A673 (cell line): ENCODE measurements around the gene GSE1. TPM values are rescaled to one million over a fixed set of nuclear protein-coding genes. Genes with fewer than 3 reads are reported as not detected.
A peak's percentile ranks its signal among the peaks of the same experiment; 100 is the strongest.

Experiments
- BruUV-seq: library from RNA; stranded (reverse); fragments of 400-500 nt; replicated peaks from 2 replicates; lab custom pipeline; 2021; lab: Mats Ljungman, UMichigan
- CTCF ChIA-PET: fragments of 300-600 bp; sonication (Branson Sonifier 250); formaldehyde crosslinking; loops from one replicate; lab custom pipeline; 2022; ENCODE audit warnings: antibody characterized with exemption; lab: Charles Lee
- POLR2A ChIA-PET: fragments of 300-600 bp; sonication (Branson Sonifier 250); formaldehyde crosslinking; loops from one replicate; lab custom pipeline; 2022; ENCODE audit warnings: antibody characterized with exemption; ENCODE audit not compliant: low non-redundant PET; lab: Charles Lee
- DNase-seq: peaks from one replicate; pipeline ENCODE4 v3.0.0-alpha.2; 2015; ENCODE audit warnings: low spot score
- H3K27ac ChIP-seq: fragments of 200-600 bp; sonication (generic); 2 replicates; pipeline ENCODE4 v1.5.1; 2016; ENCODE audit warnings: mixed run types, low read depth, mild to moderate bottlenecking, mixed read lengths, antibody characterized with exemption, low read length; ENCODE audit not compliant: poor library complexity, severe bottlenecking
- H3K27me3 ChIP-seq: fragments of 200-600 bp; sonication (generic); replicated peaks from 2 replicates; pipeline ENCODE4 v1.6.1; 2017; ENCODE audit warnings: mixed run types, low read depth, mild to moderate bottlenecking, mixed read lengths, antibody characterized with exemption, low read length; ENCODE audit not compliant: insufficient read depth, poor library complexity
- H3K36me3 ChIP-seq: fragments of 200-600 bp; sonication (generic); 2 replicates; pipeline ENCODE4 v1.6.1; 2016; ENCODE audit warnings: mixed run types, mild to moderate bottlenecking, mixed read lengths, antibody characterized with exemption, low read length; ENCODE audit not compliant: insufficient read depth, poor library complexity, severe bottlenecking
- H3K4me1 ChIP-seq: fragments of 200-600 bp; sonication (generic); 2 replicates; pipeline ENCODE4 v1.6.1; 2017; ENCODE audit warnings: mixed run types, mild to moderate bottlenecking, mixed read lengths, antibody characterized with exemption, low read length; ENCODE audit not compliant: insufficient read depth, poor library complexity, severe bottlenecking
- H3K4me3 ChIP-seq: fragments of 200-600 bp; sonication (generic); 2 replicates; pipeline ENCODE4 v1.5.1; 2016; ENCODE audit warnings: low read depth, mixed run types, mild to moderate bottlenecking, mixed read lengths, low read length; ENCODE audit not compliant: poor library complexity, severe bottlenecking
- H3K9me3 ChIP-seq: fragments of 200-600 bp; sonication (generic); 2 replicates; pipeline ENCODE4 v1.6.1; 2016; ENCODE audit warnings: mixed run types, low read depth, mild to moderate bottlenecking, mixed read lengths, antibody characterized with exemption, low read length; ENCODE audit not compliant: poor library complexity, severe bottlenecking
- EZH2 ChIP-seq: fragments of 200-600 bp; sonication (generic); IDR thresholded peaks from 2 replicates; pipeline ENCODE4 v1.6.1; 2017; ENCODE audit warnings: borderline replicate concordance, low read depth, mild to moderate bottlenecking, mixed read lengths, antibody characterized with exemption, low read length; ENCODE audit not compliant: poor library complexity, severe bottlenecking
- intact Hi-C: fragments of 100-400 bp; cut with micrococcal nuclease; formaldehyde crosslinking; loops from one replicate; pipeline ENCODE4 v1.10.0; 2022; ENCODE audit not compliant: unreplicated experiment
- total RNA-seq: library from RNA; stranded (reverse); gene quantifications from 2 replicates; pipeline ENCODE4 v1.2.3, GENCODE V29; 2021
- TF ChIP-seq, protein P1 (sequence below): fragments of 300-800, 200-600 bp; sonication (generic); conservative IDR thresholded peaks from 2 replicates; pipeline ENCODE4 v1.5.1; 2017; ENCODE audit warnings: low read depth, mild to moderate bottlenecking, antibody characterized with exemption, low read length, moderate library complexity, mixed read lengths

The GSE1 gene
- total RNA-seq, 1 experiment from 2014 or later, result 64.2 TPM

DNA sequence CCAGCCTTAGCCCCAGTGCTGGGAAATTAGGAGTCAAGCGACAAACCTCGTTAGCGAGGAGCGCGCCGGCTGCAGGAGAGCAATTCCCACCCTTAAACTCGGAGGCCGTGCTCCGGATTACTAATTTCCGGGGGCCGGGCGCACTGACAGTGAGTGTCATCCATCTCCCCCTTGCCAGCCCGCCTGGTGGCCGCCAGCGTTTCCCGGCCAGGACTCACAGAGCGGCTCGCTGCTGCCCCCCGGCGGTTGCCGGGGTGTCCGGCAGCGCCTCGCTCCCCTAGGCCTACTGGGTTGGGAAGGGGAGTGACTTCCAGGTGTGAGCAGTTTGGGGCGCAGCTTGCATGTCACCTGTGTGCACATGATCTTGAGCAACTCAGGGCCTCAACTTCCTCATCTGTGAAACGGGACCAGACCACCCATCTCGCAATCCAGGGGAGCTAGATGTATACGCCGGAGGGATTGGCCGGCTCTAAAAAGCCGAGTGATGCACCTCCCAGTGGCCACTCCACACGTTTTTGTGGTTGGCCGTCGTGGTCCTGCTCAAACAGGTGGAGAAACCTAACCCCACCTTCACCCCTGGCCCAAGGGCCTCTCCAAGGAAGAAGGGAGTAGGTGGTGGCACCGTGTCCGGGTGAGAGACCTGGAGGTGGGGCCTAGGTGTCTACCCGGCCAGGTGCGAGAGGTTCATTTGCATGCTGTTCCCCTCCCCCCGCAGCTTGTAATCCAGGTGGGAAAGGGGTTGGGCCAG lies 2.5 kb upstream of the GSE1 start:
- TF ChIP-seq, protein P1, sequence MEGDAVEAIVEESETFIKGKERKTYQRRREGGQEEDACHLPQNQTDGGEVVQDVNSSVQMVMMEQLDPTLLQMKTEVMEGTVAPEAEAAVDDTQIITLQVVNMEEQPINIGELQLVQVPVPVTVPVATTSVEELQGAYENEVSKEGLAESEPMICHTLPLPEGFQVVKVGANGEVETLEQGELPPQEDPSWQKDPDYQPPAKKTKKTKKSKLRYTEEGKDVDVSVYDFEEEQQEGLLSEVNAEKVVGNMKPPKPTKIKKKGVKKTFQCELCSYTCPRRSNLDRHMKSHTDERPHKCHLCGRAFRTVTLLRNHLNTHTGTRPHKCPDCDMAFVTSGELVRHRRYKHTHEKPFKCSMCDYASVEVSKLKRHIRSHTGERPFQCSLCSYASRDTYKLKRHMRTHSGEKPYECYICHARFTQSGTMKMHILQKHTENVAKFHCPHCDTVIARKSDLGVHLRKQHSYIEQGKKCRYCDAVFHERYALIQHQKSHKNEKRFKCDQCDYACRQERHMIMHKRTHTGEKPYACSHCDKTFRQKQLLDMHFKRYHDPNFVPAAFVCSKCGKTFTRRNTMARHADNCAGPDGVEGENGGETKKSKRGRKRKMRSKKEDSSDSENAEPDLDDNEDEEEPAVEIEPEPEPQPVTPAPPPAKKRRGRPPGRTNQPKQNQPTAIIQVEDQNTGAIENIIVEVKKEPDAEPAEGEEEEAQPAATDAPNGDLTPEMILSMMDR, result peak; percentile 99
- TF ChIP-seq EZH2, result no peak
- no peaks in the 10 kb centered on the region for H3K36me3 ChIP-seq
- peak; percentile 96 for DNase-seq
- ChIA-PET POLR2A (no interaction called here), CTCF (interaction anchor here (1.0 to 2.2 kb wide), 3 partner anchors 41 to 215 kb away, joined by 3 to 9 read pairs (median 4); no protein-coding TSS in a partner anchor)
- H3K27me3 ChIP-seq, result no peaks in the 10 kb centered on the region
- no TSS peak for BruUV-seq
- no peaks in the 10 kb centered on the region for H3K9me3 ChIP-seq
- H3K4me1 ChIP-seq, result peaks cover 61% of the 10 kb centered on the region
- intact Hi-C loops, result loop anchor here (1.0 to 5.0 kb wide), 6 partner anchors 38 to 493 kb away; no protein-coding TSS in a partner anchor
- peak overlapping the region; percentile 90 for H3K27ac ChIP-seq
- H3K4me3 ChIP-seq, result peak overlapping the region; percentile 86

DNA sequence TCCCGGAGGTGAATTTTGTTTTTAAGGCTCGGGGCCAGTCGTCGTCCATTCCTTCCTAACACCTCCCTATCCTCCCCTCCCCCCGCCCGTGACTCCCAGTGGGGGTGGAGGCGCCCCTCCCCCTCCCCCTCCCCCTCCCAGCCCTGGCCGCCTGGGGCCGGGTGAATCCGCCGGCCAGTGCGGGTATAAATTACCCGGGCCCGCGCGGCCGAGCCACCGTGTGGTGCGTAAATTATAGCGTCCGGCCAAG lies 2.0 kb upstream of the GSE1 start:
- TF ChIP-seq, protein P1, result no peak
- TF ChIP-seq EZH2, result no peak
- Histone ChIP-seq H3K4me3 (peak overlapping the region; percentile 86), H3K36me3 (no peaks in the 10 kb centered on the region), H3K4me1 (peaks cover 65% of the 10 kb centered on the region), H3K27me3 (no peaks in the 10 kb centered on the region), H3K9me3 (no peaks in the 10 kb centered on the region), H3K27ac (peak overlapping the region; percentile 90)
- no peak for DNase-seq
- intact Hi-C loops, result loop anchor here (2.0 to 5.0 kb wide), 5 partner anchors 39 to 494 kb away; no protein-coding TSS in a partner anchor
- ChIA-PET POLR2A (no interaction called here), CTCF (interaction anchor here (1.0 to 2.2 kb wide), 3 partner anchors 41 to 215 kb away, joined by 3 to 9 read pairs (median 4); no protein-coding TSS in a partner anchor)
- no TSS peak for BruUV-seq

DNA sequence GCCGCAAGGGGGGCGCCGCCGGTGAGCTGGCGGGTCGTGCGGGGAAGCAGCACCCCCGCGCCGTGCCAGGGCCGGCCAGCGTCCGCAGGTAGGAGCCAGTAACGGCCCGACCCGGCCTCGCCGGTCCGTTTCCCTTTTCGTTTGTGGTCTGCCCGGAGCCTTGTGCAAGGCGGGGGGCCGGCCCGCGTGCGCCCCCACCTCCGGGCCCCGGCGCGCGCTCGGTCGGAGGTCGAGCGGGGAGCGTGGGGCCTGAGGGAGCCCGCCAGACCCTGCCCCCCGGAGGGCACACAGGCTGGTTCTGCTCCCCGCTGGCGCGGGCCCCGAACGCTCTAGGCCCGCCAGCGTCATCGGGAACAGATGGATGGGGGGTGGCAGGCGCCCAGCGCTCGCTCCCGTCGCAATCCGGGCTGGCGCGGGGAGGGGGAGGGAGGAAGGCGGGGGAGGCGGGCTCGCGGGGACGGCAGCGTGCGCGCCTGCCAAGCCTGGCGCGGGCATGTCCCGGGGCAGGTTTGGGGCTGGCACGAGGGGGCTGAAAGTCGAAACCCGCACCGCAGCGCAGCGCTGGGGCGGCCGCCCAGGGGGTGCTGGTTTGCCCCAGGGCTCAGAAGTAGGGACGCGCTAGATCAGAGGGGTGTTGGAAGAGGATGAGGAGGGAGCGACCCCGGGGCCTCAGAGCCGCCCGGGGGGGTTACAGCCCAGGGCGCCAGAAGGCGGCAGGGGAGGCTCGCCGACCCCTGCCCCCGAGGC lies 1.5 kb upstream of the GSE1 start:
- H3K9me3 ChIP-seq, result no peaks in the 10 kb centered on the region
- CTCF ChIA-PET, result interaction anchor here (1.2 kb wide), 1 partner anchor 190 kb away, joined by 9 read pairs; no protein-coding TSS in a partner anchor
- peak overlapping the region; percentile 86 for H3K4me3 ChIP-seq
- POLR2A ChIA-PET, result no interaction called here
- peak; percentile 93 for DNase-seq
- H3K4me1 ChIP-seq, result peaks cover 65% of the 10 kb centered on the region
- BruUV-seq, result no TSS peak
- H3K27ac ChIP-seq, result peak overlapping the region; percentile 90
- TF ChIP-seq, protein P1, result no peak
- TF ChIP-seq EZH2, result no peak
- no peaks in the 10 kb centered on the region for H3K27me3 ChIP-seq
- intact Hi-C loops, result loop anchor here (2.0 to 5.0 kb wide), 5 partner anchors 39 to 494 kb away; no protein-coding TSS in a partner anchor
- no peaks in the 10 kb centered on the region for H3K36me3 ChIP-seq
